HEK293T (cell line): ENCODE measurements around the gene FOXA3.

Experiments used
- ARNT ChIP-seq: fragments of 450-650 bp; IDR thresholded peaks from 2 replicates; pipeline ENCODE4 v1.6.1; 2017; ENCODE audit warnings: mild to moderate bottlenecking
- BHLHE40 ChIP-seq: fragments of 450-650 bp; IDR thresholded peaks from 2 replicates; pipeline ENCODE4 v1.6.1; 2016; ENCODE audit warnings: mild to moderate bottlenecking, moderate library complexity, borderline replicate concordance
- ELF4 ChIP-seq: fragments of 450-650 bp; IDR thresholded peaks from 2 replicates; pipeline ENCODE4 v1.6.1; 2017; ENCODE audit warnings: antibody characterized with exemption
- FOXA1 ChIP-seq: fragments of 450-650 bp; IDR thresholded peaks from 2 replicates; pipeline ENCODE4 v1.6.1; 2016; ENCODE audit warnings: mild to moderate bottlenecking
- FOXK2 ChIP-seq: fragments of 450-650 bp; IDR thresholded peaks from 2 replicates; pipeline ENCODE4 v1.6.1; 2016; ENCODE audit warnings: mild to moderate bottlenecking
- FOXM1 ChIP-seq: fragments of 450-650 bp; IDR thresholded peaks from 2 replicates; pipeline ENCODE4 v1.6.1; 2017; ENCODE audit warnings: mild to moderate bottlenecking, borderline replicate concordance
- HDGF ChIP-seq: fragments of 450-650 bp; IDR thresholded peaks from 2 replicates; pipeline ENCODE4 v1.6.1; 2017; ENCODE audit warnings: antibody characterized with exemption, borderline replicate concordance
- LEF1 ChIP-seq: fragments of 450-650 bp; IDR thresholded peaks from 2 replicates; pipeline ENCODE4 v1.6.1; 2017; ENCODE audit warnings: mild to moderate bottlenecking, borderline replicate concordance
- SP1 ChIP-seq: fragments of 450-650 bp; IDR thresholded peaks from 2 replicates; pipeline ENCODE4 v1.6.1; 2017
- SUZ12 ChIP-seq: fragments of 450-650 bp; IDR thresholded peaks from 2 replicates; pipeline ENCODE4 v1.6.1; 2016; ENCODE audit warnings: mild to moderate bottlenecking
- TARDBP ChIP-seq: fragments of 450-650 bp; IDR thresholded peaks from 2 replicates; pipeline ENCODE4 v1.6.1; 2016
- ZNF384 ChIP-seq: fragments of 450-650 bp; IDR thresholded peaks from 2 replicates; pipeline ENCODE4 v1.6.1; 2016

GRCh38 chr19:45883881-45884681 is 20.0 kb downstream of the FOXA3 start:
- TF ChIP-seq ARNT (no peak), TARDBP (no peak), ZNF384 (no peak), FOXK2 (no peak), ELF4 (no peak), FOXA1 (no peak), BHLHE40 (no peak), SP1 (no peak), SUZ12 (no peak), HDGF (no peak), FOXM1 (no peak), LEF1 (no peak)
